ENCODE results near the gene MFSD1. TPM values are rescaled to one million over a fixed set of nuclear protein-coding genes. Genes with fewer than 3 reads are reported as not detected.

MFSD1 gene
- total and polyA plus RNA-seq, 2 experiments from 2014 or later = 4.3 to 28.4 TPM

- H3K4me3 Mint-ChIP-seq = no peak overlapping the region
- no peak overlapping the region for H3K4me3 ChIP-seq
- H3K27ac ChIP-seq (ENCODE audit: low read depth) = no peak overlapping the region
- no peak overlapping the region for H2AFZ ChIP-seq
- H3K9me3 Mint-ChIP-seq = no peaks in the 10 kb centered on the region
- no peak overlapping the region for H3K4me2 ChIP-seq
- H3K27ac Mint-ChIP-seq = no peak overlapping the region
- no peak for ATAC-seq
- H3K4me1 ChIP-seq (ENCODE audit: insufficient read depth) = peaks cover 5% of the 10 kb centered on the region; the same call in 1 of the 2 replicates
- H3K27me3 Mint-ChIP-seq (ENCODE audit: insufficient read depth, low read depth, poor library complexity) = no peaks in the 10 kb centered on the region
- TF ChIP-seq CREB1 (CRISPR knock-in tag; IDR thresholded peaks at IDR 0.05; ENCODE audit: low read depth) (no peak), POLR2AphosphoS5 (IDR thresholded peaks at IDR 0.05; ENCODE audit: low read depth) (no peak), ZNF462 (CRISPR knock-in tag; IDR thresholded peaks at IDR 0.05) (no peak), CTCF (conservative IDR thresholded peaks at IDR 0.05; ENCODE audit: low read depth in 2 of 2) (no peak), ETS1 (IDR thresholded peaks at IDR 0.05) (no peak), EZH2 (IDR thresholded peaks at IDR 0.05; ENCODE audit: low read depth, unreplicated experiment) (no peak), EZH2phosphoT487 (IDR thresholded peaks at IDR 0.05; ENCODE audit: unreplicated experiment) (no peak), NANOG (IDR thresholded peaks at IDR 0.05; ENCODE audit: borderline replicate concordance) (no peak), ZNF114 (CRISPR knock-in tag; IDR thresholded peaks at IDR 0.05) (no peak), JUNB (IDR thresholded peaks at IDR 0.05; ENCODE audit: unreplicated experiment) (no peak), ZNF331 (CRISPR knock-in tag; IDR thresholded peaks at IDR 0.05; ENCODE audit: low read depth) (no peak), STAT1 (IDR thresholded peaks at IDR 0.05; ENCODE audit: unreplicated experiment) (no peak), REST (IDR thresholded peaks at IDR 0.05; ENCODE audit: unreplicated experiment) (no peak)
- H4K20me1 ChIP-seq (replicated peaks; ENCODE audit: insufficient read depth) = 0 out of 2 replicates have a peak, but pooled peaks cover 4% of the 10 kb centered on the region
- no peaks in the 10 kb centered on the region for H3K27me3 ChIP-seq (ENCODE audit: insufficient read depth)
- H3K36me3 ChIP-seq (ENCODE audit: insufficient read depth) = no peaks in the 10 kb centered on the region
- H3K9me2 ChIP-seq (ENCODE audit: insufficient read depth) = no peaks in the 10 kb centered on the region
- H3F3A ChIP-seq (replicated peaks; ENCODE audit: low read depth) = no peaks in the 10 kb centered on the region
- H3K36me3 Mint-ChIP-seq (ENCODE audit: low read depth) = no peaks in the 10 kb centered on the region
- DNase-seq (ENCODE audit: low spot score) = no peak
- peaks cover 11% of the 10 kb centered on the region for H3K4me1 Mint-ChIP-seq
- H3K79me2 ChIP-seq (replicated peaks; ENCODE audit: insufficient read depth) = no peaks in the 10 kb centered on the region
Measured at GRCh38 chr3:158763421-158763820, 38.4 kb upstream of the MFSD1 start.

All from GM23338 (cell line).